Memory B cell (primary cell): ENCODE measurements around the gene ASGR1.

Experiments used
- ATAC-seq: fragments of 150-1000 bp; cut with Tn5 transposase; 2 replicates; pipeline ENCODE4 v1.10.0; 2021; ENCODE audit warnings: low read depth, mild to moderate bottlenecking, moderate library complexity
- DNase-seq, 2 donors: peaks; one replicate each; pipeline ENCODE4 v3.0.0; 2022; ENCODE audit warnings: low spot score in 2 of 2
- H3K27ac Mint-ChIP-seq: one replicate; pipeline ENCODE4 v1.8.0; 2022; ENCODE audit warnings: mild to moderate bottlenecking, moderate library complexity, mixed read lengths
- H3K27me3 Mint-ChIP-seq: one replicate; pipeline ENCODE4 v1.8.0; 2022; ENCODE audit warnings: mixed read lengths
- H3K36me3 Mint-ChIP-seq: one replicate; pipeline ENCODE4 v1.8.0; 2022; ENCODE audit warnings: mild to moderate bottlenecking, mixed read lengths
- H3K4me1 Mint-ChIP-seq: one replicate; pipeline ENCODE4 v1.8.0; 2022; ENCODE audit warnings: mixed read lengths
- H3K4me3 Mint-ChIP-seq: one replicate; pipeline ENCODE4 v1.8.0; 2022; ENCODE audit warnings: mild to moderate bottlenecking, moderate library complexity, mixed read lengths
- H3K9me3 Mint-ChIP-seq: one replicate; pipeline ENCODE4 v1.8.0; 2022; ENCODE audit warnings: mixed read lengths

Gene ASGR1, protein sequence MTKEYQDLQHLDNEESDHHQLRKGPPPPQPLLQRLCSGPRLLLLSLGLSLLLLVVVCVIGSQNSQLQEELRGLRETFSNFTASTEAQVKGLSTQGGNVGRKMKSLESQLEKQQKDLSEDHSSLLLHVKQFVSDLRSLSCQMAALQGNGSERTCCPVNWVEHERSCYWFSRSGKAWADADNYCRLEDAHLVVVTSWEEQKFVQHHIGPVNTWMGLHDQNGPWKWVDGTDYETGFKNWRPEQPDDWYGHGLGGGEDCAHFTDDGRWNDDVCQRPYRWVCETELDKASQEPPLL

GRCh38 chr17:7179317-7180254 is at the start of gene ASGR1:
Gene ASGR1, minus strand, starts transcription at chr17:7179370. Its CDS starts 807 bp downstream, at chr17:7178563.
- DNase-seq (no peak), ATAC-seq (no peak)
- Mint-ChIP-seq H3K36me3 (no peaks in the 10 kb centered on the region), H3K4me1 (no peaks in the 10 kb centered on the region), H3K4me3 (no peak within 1 kb of the TSS), H3K9me3 (no peaks in the 10 kb centered on the region), H3K27me3 (no peaks in the 10 kb centered on the region), H3K27ac (no peak within 1 kb of the TSS)

DNA sequence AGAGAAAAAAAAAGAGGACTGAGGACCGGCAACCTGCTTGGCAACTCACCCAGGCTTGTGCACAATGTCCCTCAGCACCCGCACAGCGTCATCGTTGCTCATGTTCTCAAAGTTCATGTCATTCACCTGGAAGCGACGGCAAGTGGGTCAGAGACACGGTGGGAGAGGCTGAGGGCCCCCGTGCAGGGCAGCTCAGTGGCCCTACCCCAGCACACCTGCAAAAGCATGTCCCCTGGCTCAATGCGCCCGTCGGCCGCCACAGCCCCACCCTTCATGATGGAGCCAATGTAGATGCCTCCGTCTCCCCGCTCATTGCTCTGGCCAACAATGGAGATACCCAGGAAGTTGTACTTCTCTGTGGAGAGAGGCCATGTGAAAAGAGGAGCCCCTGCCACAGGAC is 49.8 kb upstream of the ASGR1 start:
- Mint-ChIP-seq H3K9me3 (no peaks in the 10 kb centered on the region), H3K27me3 (no peaks in the 10 kb centered on the region), H3K36me3 (peaks cover 21% of the 10 kb centered on the region), H3K4me1 (peaks cover 14% of the 10 kb centered on the region), H3K4me3 (no peak overlapping the region), H3K27ac (no peak overlapping the region)
- no peak for ATAC-seq
- no peak for DNase-seq

DNA sequence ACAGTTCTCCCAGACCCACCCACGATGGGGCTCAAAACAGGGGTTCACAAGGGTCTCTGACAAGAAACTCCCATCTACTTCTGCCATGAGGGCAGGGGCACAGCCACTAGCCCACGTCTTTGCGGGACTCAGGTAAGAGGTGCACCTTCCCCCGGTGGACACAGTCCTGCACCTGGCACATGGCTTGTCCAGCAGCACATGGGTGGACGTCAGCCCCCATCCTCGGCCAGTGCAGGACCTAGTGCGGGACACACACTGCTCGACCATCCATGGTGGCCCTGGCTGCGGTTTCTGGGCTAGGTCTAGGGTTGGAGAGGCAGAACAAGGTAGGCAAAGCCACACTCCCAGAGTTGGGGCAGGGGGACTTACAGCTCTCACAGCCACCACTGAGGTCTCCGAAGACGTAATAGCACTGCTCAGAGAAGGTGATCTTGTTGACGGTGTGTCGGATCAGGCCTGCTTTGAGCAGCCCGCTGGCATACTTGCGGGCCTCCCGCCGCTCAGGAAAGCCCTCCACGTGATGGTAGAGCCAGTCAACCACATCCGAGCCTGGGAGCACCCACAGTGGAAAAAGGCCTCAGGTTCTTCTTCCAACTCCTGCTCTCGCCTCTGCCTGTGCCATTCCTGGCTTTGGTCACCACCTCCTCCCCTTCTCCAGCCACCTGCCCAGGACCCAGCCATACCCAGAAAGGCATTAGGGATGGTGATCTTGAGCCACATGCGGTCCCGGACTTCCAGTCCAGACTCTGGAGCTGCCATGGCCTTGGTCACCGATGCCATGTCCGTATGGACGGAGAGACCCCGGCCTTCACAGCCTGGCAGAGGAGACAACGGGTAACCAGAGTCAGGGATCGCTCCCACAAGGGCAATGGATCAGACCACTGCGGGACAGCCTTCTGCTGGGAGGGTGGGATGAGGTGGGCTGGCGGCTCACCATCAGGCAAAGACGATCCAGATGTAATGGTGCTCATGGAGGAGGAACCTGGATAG is 47.8 kb upstream of the ASGR1 start:
- H3K4me1 Mint-ChIP-seq, result peaks cover 2% of the 10 kb centered on the region
- DNase-seq (no peak), ATAC-seq (no peak)
- no peak overlapping the region for H3K4me3 Mint-ChIP-seq
- no peaks in the 10 kb centered on the region for H3K27me3 Mint-ChIP-seq
- no peaks in the 10 kb centered on the region for H3K9me3 Mint-ChIP-seq
- H3K36me3 Mint-ChIP-seq, result peaks cover 25% of the 10 kb centered on the region
- H3K27ac Mint-ChIP-seq, result no peak overlapping the region

- Mint-ChIP-seq H3K4me3 (no peak overlapping the region), H3K27me3 (no peaks in the 10 kb centered on the region), H3K4me1 (peaks cover 7% of the 10 kb centered on the region), H3K9me3 (no peaks in the 10 kb centered on the region), H3K27ac (no peak overlapping the region), H3K36me3 (peaks cover 24% of the 10 kb centered on the region)
- no peak for ATAC-seq
- DNase-seq, result no peak
These were observed 46.7 kb upstream of the ASGR1 start for GRCh38 chr17:7225711-7226331.

DNA sequence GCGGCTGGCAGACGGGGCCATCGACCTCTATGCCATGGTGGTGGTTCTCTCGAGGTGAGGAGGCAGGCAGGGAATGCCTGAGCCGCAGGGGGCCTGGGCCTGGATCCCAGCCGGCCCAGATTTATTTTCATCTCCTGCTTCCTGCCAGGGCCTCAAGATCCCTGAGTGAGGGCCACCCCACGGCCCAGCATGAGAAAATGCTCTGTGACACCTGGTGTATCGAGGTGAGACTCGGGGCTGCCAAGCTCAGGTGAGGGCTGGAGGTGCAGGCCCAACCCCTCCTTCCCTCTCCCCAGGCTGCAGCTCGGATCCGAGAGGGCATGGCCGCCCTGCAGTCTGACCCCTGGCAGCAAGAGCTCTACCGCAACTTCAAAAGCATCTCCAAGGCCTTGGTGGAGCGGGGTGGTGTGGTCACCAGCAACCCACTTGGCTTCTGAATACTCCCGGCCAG is 45.5 kb upstream of the ASGR1 start:
- no peaks in the 10 kb centered on the region for H3K27me3 Mint-ChIP-seq
- DNase-seq (no peak), ATAC-seq (no peak)
- H3K9me3 Mint-ChIP-seq, result no peaks in the 10 kb centered on the region
- H3K4me1 Mint-ChIP-seq, result peaks cover 12% of the 10 kb centered on the region
- peaks cover 23% of the 10 kb centered on the region for H3K36me3 Mint-ChIP-seq
- H3K4me3 Mint-ChIP-seq, result no peak overlapping the region
- H3K27ac Mint-ChIP-seq, result no peak overlapping the region

DNA sequence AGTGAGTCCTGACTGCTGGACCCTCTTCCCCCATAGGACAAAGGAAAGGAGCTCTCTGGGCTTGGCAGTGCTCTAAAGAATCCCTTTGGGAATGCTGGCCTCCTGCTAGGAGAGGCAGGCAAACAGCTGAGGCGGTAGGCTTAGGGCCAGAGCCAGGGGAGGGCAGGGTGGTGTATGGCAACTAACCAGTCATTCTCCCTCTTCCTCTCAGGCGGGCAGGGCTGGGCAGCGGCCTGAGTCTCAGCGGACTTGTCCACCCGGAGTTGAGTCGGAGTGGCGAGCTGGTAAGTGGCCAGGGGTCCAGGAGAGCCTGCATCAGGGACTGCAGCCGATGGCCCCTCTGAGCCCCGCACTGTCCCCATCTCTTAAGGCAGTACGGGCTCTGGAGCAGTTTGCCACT is 44.9 kb upstream of the ASGR1 start:
- Mint-ChIP-seq H3K27ac (no peak overlapping the region), H3K27me3 (no peaks in the 10 kb centered on the region), H3K4me1 (peaks cover 16% of the 10 kb centered on the region), H3K9me3 (no peaks in the 10 kb centered on the region), H3K36me3 (peaks cover 20% of the 10 kb centered on the region), H3K4me3 (no peak overlapping the region)
- no peak for ATAC-seq
- no peak for DNase-seq

- ATAC-seq (no peak), DNase-seq (no peak)
- peaks cover 16% of the 10 kb centered on the region for H3K4me1 Mint-ChIP-seq
- H3K27me3 Mint-ChIP-seq, result no peaks in the 10 kb centered on the region
- no peak overlapping the region for H3K27ac Mint-ChIP-seq
- H3K36me3 Mint-ChIP-seq, result peaks cover 19% of the 10 kb centered on the region
- H3K9me3 Mint-ChIP-seq, result no peaks in the 10 kb centered on the region
- H3K4me3 Mint-ChIP-seq, result no peak overlapping the region
These were observed 44.2 kb upstream of the ASGR1 start for GRCh38 chr17:7223375-7223774.

DNA sequence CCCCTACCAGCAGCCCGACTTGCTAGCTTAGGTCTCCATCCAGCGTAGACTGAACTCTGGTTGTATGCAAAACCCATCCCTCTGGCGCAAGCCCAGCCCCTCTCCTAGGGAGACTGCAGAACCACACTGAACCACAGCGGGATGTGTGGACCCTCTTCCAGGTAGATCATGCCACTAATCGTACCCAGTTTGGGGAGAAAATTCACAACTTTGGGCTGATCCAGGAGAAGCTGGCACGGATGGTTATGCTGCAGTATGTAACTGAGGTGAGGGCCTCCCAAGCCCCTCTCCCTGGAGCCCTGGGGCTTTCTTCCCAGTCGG is 43.8 kb upstream of the ASGR1 start:
- no peaks in the 10 kb centered on the region for H3K9me3 Mint-ChIP-seq
- H3K4me3 Mint-ChIP-seq, result no peak overlapping the region
- H3K4me1 Mint-ChIP-seq, result peaks cover 16% of the 10 kb centered on the region
- no peak overlapping the region for H3K27ac Mint-ChIP-seq
- H3K27me3 Mint-ChIP-seq, result no peaks in the 10 kb centered on the region
- peaks cover 16% of the 10 kb centered on the region for H3K36me3 Mint-ChIP-seq
- ATAC-seq (no peak), DNase-seq (no peak)

- Mint-ChIP-seq H3K4me3 (no peak overlapping the region), H3K27ac (peak overlapping the region; percentile 29), H3K27me3 (no peaks in the 10 kb centered on the region), H3K4me1 (peaks cover 20% of the 10 kb centered on the region), H3K36me3 (peaks cover 14% of the 10 kb centered on the region), H3K9me3 (no peaks in the 10 kb centered on the region)
- ATAC-seq (no peak), DNase-seq (no peak)
These were observed 43.2 kb upstream of the ASGR1 start for GRCh38 chr17:7222093-7222971.

GRCh38 chr17:7221278-7222092 is 42.3 kb upstream of the ASGR1 start:
- H3K9me3 Mint-ChIP-seq, result no peaks in the 10 kb centered on the region
- H3K36me3 Mint-ChIP-seq, result peaks cover 12% of the 10 kb centered on the region
- peak overlapping the region; percentile 86 for H3K27ac Mint-ChIP-seq
- H3K4me3 Mint-ChIP-seq, result peak overlapping the region; percentile 95
- ATAC-seq, result no peak
- DNase-seq, result no peak
- peaks cover 23% of the 10 kb centered on the region for H3K4me1 Mint-ChIP-seq
- no peaks in the 10 kb centered on the region for H3K27me3 Mint-ChIP-seq

DNA sequence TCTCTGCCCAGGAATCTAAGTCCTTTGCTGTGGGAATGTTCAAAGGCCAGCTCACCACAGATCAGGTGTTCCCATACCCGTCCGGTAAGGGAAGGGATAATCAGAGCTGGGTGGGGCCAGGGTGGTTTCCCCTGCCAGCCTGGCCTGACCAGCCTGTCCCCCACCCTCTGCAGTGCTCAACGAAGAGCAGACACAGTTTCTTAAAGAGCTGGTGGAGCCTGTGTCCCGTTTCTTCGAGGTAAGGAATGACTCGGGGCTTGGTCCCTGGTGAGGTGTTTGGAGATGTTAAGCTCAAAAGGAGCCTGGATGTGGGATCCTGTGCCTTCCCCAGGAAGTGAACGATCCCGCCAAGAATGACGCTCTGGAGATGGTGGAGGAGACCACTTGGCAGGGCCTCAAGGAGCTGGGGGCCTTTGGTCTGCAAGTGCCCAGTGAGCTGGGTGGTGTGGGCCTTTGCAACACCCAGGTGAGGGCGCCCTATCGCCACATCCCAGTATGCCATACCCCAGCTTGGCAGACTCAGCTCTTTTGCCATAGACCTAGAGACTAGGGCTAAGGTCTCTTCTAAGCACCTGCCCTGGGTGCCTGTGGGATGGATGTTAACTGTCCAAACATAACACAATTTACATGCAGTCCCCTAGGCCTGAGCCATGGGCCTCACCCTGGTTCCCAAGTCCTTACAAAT is 41.6 kb upstream of the ASGR1 start:
- ATAC-seq, result peak; percentile 68
- H3K9me3 Mint-ChIP-seq, result no peaks in the 10 kb centered on the region
- peak overlapping the region; percentile 86 for H3K27ac Mint-ChIP-seq
- H3K36me3 Mint-ChIP-seq, result peaks cover 9% of the 10 kb centered on the region
- peaks cover 30% of the 10 kb centered on the region for H3K4me1 Mint-ChIP-seq
- H3K27me3 Mint-ChIP-seq, result peaks cover 4% of the 10 kb centered on the region
- peak overlapping the region; percentile 95 for H3K4me3 Mint-ChIP-seq
- DNase-seq, result peak in 1 of 2 donors; percentile 38
